Inferior parietal cortex (tissue), 1 donor: Measurements from ENCODE around the gene CTNNA2.

ENCODE experiments used
- DNase-seq: peaks from one replicate; pipeline ENCODE4 v3.0.0-alpha.2; 2016; ENCODE audit errors: extremely low spot score

Gene CTNNA2

DNA sequence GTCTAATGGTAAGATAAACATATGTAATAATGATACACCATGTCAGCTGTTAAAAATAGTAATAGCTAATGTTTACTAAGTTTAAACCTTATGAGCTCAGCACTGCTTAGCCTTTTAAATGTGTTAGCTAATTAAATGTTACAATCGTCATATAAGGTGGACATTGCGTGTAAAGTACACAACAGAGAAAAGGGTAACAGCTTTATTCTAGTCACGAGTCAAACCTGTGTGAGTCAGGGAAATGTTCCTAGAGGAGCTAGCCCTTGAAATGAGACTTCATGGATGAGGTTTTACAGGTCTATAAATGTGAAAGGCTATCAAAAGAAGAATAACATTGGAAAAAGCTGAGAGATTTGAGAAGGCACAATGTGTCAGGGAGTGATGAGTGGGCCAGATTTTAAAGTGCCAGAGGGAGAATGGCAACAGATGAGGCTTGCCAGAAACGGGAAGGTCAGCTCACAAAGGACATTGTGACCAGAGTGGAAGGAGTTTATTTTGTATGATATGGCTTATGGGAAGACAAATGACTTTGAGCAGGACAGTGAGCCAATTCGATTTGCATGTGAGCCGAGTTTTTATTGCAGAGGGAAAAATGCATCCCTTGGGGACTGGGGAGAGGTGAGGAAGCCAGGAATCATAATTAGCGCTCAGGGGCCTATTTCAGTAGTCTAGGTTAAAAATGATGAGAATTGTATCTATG is 276.3 kb downstream of the CTNNA2 start:
- DNase-seq = no peak

DNA sequence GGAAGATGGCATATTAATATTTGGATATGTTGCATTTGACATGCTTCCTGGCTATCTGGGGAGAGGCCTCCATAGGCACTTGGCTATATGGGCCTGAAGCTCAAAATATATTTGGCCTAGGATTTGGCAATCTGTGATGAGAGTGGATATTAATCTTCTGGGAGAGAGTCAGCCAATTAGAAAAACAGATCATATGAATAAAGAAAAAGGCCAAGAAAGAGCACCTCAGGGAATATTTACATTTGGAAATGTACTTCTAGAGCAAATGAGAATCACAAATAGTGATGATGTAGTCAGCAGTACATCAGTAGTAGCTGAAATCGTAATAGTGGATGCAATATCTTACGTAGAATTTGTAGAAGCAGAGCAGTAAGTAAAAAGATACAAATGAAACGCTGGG is 277.0 kb downstream of the CTNNA2 start:
- no peak for DNase-seq

DNA sequence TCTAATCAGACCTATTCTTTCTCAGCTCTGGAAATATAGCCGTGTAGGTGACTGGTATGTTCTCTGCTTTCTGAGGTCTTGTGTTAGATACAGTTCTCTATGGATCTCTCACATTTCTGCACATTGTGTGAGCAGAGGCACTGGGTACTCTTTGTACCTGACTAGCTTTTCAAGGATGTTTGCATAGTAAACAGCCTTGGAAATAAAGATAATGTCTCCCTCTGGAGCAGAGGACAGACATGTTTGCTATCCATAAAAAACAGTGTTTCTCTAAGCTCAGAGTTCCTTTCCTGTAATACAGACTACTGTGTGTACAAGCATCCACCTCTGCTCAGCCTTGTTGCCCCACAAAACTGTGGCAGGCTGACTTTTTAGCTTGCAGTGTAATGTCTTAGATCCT is 279.2 kb downstream of the CTNNA2 start:
- no peak for DNase-seq

DNA sequence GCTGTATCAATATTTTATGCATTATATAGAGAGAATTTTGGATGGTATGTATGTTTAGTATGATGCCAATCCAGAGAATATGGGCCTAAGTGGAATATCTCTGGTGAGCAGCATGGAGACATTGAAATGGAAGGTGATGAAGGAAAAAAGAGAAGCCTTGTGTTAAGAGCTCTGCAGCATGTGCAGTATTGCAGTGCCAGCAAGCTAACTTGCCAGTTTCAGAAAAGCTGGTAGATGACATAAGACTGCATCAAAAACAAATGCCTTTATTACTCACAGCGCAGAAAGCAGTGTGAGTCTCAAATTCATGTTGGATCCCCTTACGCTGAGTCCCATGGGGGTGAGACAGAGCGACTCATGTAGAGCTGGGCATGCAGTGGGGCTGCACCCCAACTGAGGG is 280.2 kb downstream of the CTNNA2 start:
- DNase-seq = no peak

DNA sequence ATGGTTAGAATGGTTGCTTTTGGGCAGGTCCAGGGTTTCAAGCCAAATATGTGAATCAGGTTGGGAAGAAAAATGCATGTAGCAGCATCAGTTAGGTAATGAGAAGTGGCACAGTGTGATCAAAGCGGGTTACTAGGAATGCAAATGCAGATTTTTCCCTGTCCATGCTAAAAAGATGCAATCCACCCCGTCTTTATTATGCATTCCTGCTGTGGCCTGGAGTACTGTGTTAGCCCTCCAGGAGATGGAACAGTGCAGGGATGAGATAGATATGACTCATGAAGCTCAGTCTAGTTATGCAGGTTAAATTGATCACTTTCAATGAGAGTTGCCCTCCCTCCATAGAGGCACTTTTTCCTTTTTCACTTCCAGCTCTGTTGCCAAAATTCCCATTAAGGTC is 283.8 kb downstream of the CTNNA2 start:
- no peak for DNase-seq

DNA sequence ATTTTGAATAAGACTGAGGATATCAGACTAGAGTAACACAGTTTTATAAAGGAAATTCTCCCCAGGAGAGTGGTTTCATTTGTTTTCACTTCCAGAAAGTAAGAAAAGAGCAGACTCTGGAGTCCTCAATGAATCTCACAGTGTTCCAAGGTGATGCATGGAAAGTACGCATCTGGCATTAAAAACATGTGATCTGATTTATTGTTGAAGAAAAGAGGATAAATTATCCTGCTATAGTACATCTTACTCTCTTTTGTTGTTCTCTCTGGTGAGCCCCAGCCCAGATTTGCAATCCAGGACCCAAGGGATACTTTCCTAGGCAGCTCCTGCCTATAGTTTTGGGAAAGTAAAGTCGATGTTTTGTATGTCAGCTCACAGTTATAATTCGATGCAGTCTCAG is 285.9 kb downstream of the CTNNA2 start:
- DNase-seq = no peak

DNA sequence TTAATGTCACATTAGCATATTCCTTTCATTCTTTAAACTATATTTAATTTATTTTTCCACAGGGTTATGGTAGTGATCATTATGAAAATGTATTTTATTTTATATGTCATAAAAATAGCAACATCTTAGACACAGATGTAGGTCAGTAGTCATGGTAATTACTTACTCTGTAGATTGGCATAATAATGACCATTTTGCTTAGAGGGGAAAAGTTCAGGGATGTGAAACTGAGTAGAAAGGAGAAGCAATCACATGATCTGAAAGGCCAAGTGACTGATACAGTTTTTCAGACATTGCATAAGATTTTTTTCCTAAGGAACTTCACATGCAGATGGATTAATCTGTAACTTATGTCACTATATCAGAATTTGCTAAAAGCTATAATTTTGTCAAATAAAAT is 286.9 kb downstream of the CTNNA2 start:
- DNase-seq = no peak

DNA sequence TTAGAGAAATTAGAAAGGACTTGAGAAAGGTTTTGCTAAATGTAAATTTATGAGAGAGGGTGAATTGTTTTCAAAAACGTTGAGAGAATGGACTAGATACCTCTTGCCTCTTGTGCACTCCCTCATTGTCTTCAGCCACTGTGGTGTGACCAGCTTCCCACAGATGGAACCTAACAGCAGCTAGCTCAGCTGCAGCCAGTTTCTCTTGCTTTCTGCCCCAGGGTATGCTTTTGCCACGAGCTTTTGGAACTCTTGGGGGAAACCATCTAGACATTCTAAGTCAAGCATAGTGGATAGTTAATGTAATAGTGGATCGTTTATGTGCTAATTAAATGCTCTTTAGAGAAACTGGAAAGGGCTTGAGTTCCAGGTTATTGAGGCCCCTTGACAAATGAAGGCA is 288.2 kb downstream of the CTNNA2 start:
- DNase-seq = no peak

DNA sequence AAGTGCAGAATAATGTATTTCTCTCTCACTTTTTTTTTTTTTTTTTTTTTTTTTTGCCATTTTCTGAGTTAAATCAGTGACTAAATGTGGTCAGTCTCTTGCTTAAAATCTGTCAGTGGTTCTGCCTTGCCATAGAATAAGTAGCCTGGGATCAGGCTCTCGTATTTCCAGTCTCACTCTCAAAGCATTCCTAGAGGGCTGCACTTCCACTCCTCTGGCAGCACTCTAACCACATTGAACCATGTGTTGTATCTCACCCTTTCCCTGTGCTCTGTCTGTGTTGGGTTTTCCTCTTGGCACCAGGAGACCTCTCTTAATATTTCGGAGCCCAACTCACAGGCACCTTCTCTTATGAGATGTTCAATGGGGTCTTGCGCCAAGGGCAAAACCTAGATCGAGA is 304.4 kb downstream of the CTNNA2 start:
- DNase-seq = no peak

DNA sequence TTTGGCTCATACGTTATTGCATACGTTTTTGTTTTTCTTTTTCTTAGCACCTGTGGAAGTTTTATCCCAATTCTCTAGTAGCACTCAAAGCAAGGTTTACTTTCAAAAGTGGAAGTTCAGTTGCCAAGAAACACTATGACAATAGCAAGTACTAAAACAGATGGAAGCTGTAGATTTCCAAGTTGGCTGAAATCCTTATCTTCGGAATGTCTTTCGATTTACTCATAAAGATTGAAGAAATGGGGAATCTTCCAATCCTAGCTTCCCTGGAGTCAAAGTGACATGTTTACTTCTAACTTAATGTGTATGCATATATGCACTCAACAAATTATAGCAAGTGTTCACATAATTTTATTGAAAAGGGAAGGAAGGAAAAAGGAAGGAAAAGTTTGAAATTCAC is 307.4 kb downstream of the CTNNA2 start:
- DNase-seq = peak; percentile 21

DNA sequence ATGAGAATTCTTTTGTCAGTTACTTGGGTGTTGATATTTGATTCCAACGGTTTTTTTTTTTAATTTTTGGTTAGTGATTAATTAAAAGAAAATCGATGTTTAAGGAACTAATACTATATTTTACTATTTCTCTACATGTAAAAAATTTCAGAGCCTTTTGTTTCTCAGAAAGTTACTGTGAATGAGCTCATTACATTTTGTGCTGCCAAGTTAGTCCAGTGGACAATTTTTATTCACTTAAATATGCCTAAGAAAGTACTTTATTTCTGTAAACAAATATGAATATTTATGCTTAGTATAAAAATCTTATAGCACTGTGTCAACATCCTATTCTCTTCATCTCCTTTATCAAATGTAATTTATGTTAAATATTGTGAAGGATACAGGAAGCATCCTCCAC is 309.3 kb downstream of the CTNNA2 start:
- no peak for DNase-seq

DNA sequence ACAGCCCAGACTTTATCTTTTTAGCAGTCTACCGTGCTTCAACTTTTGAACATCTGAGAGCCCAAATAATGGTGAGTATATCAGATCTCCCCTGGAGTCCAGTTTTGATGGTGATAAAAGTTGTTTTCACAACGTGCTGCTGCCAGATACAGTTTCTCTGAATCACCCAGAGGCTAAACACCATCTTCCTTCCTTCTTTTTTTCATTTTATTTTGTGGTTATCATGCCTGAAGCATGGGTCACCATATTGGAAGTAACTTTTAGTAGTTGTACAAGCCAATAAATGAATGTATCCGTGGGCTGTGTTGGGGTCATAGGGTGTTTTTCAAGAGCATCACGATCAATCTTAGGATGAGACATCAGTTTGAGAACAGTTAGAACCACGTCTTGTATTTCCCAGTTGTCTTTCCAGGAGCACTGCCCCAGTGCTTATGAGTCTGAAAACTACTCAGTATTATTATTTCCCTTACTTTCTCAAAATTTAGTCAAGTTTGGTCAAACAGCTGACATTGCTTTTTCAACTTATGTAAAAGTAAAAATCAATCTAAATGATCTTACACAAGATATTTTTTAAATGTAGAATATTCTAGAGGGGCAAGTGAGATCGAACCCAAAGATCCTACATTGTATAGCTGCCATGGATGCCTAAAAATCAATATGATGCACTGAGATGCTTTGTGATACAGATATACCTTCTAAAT is 311.4 kb downstream of the CTNNA2 start:
- no peak for DNase-seq

DNA sequence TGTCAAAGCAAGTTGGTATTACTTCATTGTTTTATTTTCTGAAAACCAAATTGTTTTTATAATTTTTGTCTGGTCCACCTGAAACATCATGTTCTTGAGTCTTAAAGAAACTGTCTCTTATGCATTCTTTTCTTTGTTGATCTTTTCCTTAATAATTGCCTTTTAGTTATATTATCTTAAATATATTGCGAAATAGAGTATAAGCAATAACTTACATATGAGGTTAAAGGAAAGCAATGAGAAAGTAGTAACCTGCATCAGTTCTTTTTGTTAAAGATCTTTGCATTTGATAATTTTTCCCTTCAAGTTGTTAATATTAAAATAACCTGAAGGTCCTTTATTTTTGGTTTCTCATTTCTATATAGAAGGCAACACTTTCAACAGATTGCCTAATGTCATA is 315.0 kb downstream of the CTNNA2 start:
- DNase-seq = no peak

DNA sequence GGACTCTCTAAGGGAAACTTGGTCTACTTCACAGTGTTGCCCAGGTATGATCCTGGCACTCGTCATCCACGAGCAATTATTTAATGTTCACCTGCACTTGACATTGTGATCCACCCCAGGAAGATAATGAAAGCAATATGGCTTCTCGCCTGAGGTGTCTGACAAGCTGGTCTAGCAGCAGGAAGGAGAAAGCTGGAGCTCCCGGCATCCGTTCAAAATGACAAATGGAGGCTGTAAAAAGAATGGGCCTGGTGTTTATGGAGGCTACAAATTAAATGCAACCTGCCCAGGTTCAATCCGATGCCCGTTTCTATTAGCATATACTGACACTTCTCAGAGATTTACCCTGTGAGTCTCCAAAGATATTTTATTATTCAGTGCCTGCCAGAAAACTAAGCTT is 317.6 kb downstream of the CTNNA2 start:
- DNase-seq = no peak

DNA sequence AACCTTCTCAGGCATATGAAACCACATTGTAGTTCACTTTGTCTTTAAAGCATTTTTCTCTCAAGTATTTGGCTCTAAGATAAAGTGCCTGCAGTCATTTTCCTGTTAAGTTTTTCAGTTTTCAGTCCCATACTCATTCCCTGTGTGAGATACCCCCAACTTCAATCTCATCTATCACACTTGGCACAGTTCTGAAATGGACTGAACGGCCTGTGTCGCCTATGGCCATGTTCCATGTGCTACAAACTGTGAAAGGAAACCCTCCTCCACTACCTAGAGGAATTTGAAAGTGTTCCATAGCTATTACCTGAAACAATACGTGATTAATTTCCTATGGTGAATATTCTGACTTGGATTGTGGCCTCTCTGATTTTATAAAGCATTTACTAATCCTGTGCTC is 319.1 kb downstream of the CTNNA2 start:
- DNase-seq = peak; percentile 44

DNA sequence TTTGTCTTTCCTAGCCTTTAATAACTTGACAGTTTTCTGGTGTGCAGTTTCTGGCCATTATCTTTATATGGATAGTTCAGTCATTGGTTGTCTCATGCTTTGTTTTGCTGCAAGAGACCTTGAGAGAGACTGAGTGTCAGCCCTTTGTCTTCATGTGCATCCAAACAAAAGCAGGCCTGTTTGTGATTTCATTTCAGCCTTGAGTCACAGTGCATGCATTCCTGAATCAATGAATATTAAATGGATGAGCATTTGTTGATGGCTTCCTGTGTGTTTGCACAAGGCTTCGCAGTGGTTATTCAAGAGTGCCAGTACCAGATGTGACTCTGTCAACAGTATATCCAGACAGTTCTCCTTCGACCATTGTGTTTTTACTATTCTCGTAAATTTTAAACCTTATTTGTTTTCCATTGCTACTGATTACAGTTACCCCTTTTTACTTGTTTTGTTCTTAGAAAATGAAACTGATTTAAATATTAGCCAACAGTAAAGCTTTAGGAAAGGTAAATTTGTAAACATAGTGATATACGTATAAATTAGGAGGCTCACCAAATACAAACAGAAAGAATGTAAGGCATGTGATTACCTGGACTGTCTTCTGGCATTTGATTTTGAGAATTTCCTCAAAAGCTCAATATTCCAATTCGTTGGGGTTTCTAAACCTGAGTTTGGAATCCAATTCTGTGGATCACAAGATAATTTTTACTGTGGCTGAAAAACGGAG is 319.8 kb downstream of the CTNNA2 start:
- peak; percentile 69 for DNase-seq

DNA sequence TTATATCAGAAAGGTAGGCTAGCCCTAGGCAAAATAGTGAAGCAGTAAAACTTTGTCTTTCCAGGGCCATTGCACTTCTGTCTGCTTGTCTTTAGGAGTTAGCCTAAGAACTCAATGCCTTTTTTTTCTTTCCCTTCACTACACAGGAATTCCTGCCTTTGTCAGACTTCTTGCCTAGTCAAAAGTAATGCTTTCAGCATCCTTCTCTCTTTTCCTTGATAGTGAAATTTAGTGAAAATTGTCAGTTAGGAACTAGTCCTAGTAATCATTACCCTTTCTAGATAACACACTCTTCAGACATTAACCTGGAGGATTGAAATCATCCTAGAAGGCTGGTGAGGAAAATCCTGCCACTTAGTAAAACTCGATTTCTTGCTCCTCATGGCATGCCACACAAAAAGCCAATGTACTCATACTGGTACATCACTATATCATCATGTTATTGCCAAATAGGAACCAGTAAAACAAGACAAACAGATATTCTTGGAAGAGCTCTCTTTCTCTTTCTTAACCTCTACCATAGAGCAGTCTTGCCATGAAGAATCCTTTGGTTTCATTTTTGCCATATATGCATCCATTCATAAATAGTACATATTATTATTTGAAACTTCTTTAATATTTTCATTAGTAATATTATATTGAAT is 320.5 kb downstream of the CTNNA2 start:
- peak; percentile 58 for DNase-seq

DNA sequence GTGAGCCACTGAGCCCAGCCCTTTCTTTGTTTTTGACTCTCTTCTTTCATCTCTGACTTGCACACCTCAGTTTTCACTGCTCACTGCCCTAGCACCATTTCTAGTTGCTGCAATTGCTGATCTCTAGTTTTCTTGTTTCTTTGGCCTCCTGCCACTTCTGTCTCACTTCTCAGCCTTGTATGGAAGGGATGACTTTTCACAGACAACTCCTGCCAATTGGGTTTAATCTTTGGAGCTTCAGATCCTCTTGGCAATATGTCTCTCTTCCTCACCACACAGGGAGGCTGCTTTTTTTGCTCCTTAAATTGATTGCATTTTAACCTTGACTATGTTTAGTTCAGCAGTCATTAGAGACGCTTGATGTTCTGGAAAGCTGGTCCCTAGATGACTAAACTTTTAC is 323.1 kb downstream of the CTNNA2 start:
- DNase-seq = peak; percentile 42

DNA sequence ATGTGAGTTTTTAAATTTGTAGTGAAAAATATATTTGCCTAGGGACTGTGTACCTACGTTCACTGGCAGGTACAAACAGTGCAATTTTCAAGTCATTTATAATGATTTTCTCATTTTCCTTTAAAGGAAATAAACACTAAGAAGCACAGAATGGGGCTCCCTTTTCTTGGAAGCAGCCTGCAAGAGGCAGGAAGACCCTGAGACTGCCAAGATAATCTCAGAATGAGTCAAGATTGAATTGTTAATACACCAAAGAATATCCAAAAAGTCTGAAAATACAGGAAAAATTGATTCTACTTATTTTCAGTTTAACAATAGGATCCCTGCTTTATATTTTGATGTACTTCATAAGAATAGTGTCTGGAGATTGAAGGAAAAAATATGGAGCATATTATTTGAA is 331.2 kb downstream of the CTNNA2 start:
- DNase-seq = no peak

DNA sequence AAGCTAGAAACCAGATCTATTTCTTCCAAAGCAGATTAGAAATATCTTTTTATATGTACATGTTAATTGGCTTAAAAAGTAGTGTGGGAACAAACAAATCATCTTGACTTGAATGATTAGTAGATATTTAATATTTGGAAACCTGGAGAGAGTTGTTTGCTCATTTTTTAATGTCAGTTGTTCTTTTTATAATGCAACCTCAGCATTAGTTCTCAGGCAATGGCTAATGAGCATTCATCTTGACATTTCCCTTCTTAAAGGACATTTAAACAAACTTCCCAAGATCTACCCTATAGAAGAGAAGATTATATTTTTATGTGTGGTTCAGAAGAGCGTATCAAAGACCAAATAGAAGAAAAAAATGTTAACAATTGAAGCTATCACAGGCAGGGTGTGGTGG is 334.0 kb downstream of the CTNNA2 start:
- DNase-seq = no peak

DNA sequence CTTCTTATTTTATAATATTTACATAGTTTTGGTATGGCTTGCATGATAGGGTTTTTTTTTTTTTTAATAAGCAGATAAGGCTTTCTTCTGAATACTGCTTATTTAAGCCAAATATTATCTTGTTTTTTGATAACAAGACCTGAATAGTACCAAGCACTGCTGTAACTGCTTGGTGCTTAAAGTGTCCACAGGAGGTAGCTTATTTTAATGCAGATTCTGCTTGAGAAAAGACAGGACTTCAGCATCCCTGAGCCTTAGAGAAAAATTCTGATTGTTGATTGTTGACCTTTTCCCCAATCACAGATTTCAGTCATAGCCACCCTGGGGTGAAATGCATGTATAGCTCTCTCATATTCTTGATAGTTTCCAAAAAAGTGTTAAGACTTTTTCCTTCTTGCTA is 336.4 kb downstream of the CTNNA2 start:
- no peak for DNase-seq

DNA sequence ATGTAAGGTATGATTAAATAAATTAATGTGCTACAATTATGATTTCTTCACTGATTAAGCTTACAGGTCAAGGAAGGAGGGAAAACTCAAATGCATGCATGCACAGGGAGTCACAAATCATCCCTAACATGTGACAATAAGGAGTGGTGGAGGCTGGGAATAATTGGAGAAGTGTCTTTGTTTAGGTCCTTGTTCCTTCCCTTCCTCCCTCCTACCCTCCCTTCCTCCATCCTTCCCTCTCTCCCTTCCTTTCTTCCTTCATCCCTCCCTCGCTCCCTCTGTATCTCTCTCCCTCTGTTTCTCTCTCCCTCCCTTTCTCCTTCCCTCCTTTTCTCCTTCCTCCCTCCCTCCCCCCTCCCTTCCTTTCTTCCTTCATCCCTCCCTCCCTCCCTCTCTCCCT is 337.1 kb downstream of the CTNNA2 start:
- no peak for DNase-seq

DNA sequence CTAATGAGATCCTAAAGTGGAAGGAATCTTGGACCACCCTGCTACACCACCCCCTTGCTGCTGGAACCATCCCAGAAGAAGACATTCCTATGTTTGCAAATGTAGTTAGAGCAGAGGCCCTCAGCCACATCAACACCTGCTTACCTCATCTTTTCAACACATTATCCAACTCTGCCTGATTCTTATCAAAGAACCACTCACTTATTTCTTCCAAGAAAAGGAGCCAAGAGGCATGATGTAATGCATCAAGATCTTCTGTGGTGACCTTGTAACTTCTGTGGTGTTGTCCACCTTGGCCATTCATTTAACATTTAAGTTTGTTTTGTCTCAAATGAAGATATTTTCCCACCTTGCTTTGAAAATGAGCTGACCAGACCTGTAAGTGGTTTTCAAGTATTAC is 338.1 kb downstream of the CTNNA2 start:
- DNase-seq = no peak
